Right cardiac atrium (tissue), 5 donors: ENCODE data around the gene CEACAM1. TPM values are rescaled to one million over a fixed set of nuclear protein-coding genes. Genes with fewer than 3 reads are reported as not detected.
"Not testable (repeated sequence)": the region's sequence is repeated elsewhere in the genome, so short reads cannot be mapped to it uniquely, and the experiment has no call there.

Experiments
- ATAC-seq, 2 donors: fragments of 200-7000 bp; cut with Tn5 transposase; one replicate each; pipeline versions ENCODE4 v1.8.0 to v1.9.1; 2020; ENCODE audit warnings: moderate library complexity in 2 of 2, mild to moderate bottlenecking in 1 of 2
- DNase-seq, 3 donors: peaks; one replicate each; pipeline ENCODE4 v3.0.0-alpha.2; 2020
- H3K27ac ChIP-seq: one replicate; pipeline ENCODE4 v1.5.1; 2013; ENCODE audit warnings: mild to moderate bottlenecking, low read length, control low read depth, moderate library complexity
- H3K27me3 ChIP-seq: one replicate; pipeline ENCODE4 v1.6.1; 2013; ENCODE audit not compliant: control insufficient read depth, insufficient read depth
- H3K4me1 ChIP-seq: one replicate; pipeline ENCODE4 v1.6.1; 2013; ENCODE audit warnings: low read length; ENCODE audit not compliant: control insufficient read depth, insufficient read depth
- H3K4me3 ChIP-seq: one replicate; pipeline ENCODE4 v1.5.1; 2013; ENCODE audit warnings: low read length, control low read depth
- H3K9me3 ChIP-seq: one replicate; pipeline ENCODE4 v1.6.1; 2013; ENCODE audit warnings: low read length; ENCODE audit not compliant: control insufficient read depth
- WGBS: extraction: QIAGEN DNeasy Blood & Tissue Kit; methylation state at CpG from one replicate; pipeline ENCODE4 v1.1.7; 2013; 5-methylcytosine and 5-hydroxymethylcytosine counted together
- intact Hi-C, 4 donors: fragments of 100-400 bp; cut with DNase I; formaldehyde crosslinking; loops; one replicate each; pipeline versions ENCODE4 v1.11.0 to v1.14.0; 2022 to 2023
- polyA plus RNA-seq: library from polyadenylated mRNA; stranded (reverse); fragments of 200-250 nt; gene quantifications from one replicate; pipeline ENCODE4 v1.2.3, GENCODE V29; 2013
- total RNA-seq, 4 donors: library from RNA; stranded (reverse); fragmentation: NEBNext Ultra II Directional; extraction: Animal tissue kit (Norgen Biotek cat#: 25700); gene quantifications; one replicate each; pipeline ENCODE4 v1.2.1, GENCODE V29; 2021
- donor health status: healthy with polysubstance abuse.
- donor health status: DM: no; HTN: yes; CAD: no.
- donor health status: DM: no; HTN: no; CAD: no.
- donor health status: DM: no; HTN: yes; CAD: no; lungs with severe emphysema.
- donor health status: DM: yes; HTN: yes; CAD: no.

Gene CEACAM1
- total and polyA plus RNA-seq, 5 donors: 2.6 to 4.2 (median 3.3) TPM

DNA sequence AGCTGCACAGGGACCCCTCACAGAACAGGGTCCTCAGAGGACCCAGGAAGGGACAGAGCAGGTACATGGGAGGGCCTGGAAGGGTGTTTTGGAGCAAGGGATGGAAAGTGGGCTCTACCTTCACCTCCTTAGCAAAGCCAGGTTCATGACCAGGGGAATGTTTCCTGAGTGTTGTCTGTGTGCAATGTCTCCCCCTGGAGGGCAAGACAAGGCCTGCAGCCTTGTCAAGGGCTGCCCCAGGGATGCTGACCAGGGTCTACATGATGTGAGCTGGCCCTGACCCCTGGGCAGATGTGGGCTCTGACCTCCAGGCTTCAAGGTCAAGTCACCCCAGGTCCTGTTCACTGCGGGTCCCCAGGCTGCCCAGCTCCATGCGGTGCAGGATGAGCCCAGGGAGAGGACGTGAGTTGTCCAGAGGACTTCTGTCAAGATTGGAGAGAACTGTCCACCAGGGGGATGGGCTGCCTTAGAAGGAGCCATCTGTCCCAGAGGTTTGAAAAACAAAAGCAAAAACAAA, 1.0 kb upstream of the CEACAM1 start:
- 63% methylated on average over 3 of the region's 3 CpGs for WGBS
- H3K4me1 ChIP-seq: no peaks in the 10 kb centered on the region
- H3K9me3 ChIP-seq: no peaks in the 10 kb centered on the region
- DNase-seq: peak; percentile 42 to 81 (median 75)
- no peak overlapping the region for H3K4me3 ChIP-seq
- H3K27me3 ChIP-seq: no peaks in the 10 kb centered on the region
- peak; percentile 81 to 86 for ATAC-seq
- no peak overlapping the region for H3K27ac ChIP-seq
- intact Hi-C loops: loop anchor here in 2 of 4 donors (2.0 kb wide), 1 partner anchor 79 kb away; no protein-coding TSS in a partner anchor

DNA sequence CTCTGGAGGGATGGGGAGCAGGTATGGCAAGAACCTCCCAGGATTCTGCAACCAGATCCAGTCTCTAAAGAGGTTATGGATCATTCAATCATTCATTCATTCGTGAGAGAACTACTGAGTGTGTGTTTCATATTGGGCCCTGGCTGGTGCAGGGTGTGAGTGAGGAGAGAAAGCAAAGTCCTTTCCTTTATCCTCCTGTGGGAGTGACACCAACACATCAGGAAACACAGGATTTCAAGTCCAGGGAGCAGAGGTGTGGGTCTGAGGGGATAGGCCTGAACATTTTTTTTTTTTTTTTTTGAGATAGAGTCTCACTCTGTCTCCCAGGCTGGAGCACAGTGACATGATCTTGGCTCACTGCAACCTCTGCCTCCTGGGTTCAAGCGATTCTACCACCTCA, 3.3 kb downstream of the CEACAM1 start:
- intact Hi-C loops: no loop called here
- H3K27ac ChIP-seq: no peak overlapping the region
- no peak for ATAC-seq

DNA sequence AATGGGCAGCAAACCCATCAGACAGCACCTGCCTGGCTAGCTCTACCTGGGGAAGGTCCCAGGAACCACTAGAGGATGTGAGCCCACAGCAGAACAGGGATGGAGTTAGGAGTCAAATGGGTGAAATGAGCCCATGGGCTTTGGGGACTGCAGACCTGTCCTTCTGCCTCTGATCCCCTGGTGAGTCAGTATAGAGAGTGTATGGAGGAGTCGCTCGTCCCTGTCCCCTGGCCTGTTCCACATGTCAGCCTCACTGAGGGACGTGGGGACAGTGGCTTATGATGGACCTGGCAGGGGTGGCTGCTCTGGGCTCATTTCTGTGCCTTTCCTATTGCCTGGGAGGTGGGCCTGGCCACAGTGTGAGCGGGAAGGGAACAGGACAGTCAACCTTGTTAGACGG, 4.0 kb downstream of the CEACAM1 start:
- no peak overlapping the region for H3K4me3 ChIP-seq
- DNase-seq: no peak
- H3K27me3 ChIP-seq: no peaks in the 10 kb centered on the region
- 87% methylated on average over 5 of the region's 5 CpGs for WGBS
- H3K9me3 ChIP-seq: no peaks in the 10 kb centered on the region
- no peak overlapping the region for H3K27ac ChIP-seq
- no peaks in the 10 kb centered on the region for H3K4me1 ChIP-seq
- intact Hi-C loops: no loop called here
- no peak for ATAC-seq

More for the DNA sequence above, 3.3 kb downstream of the CEACAM1 start:
- H3K4me1 ChIP-seq: no peaks in the 10 kb centered on the region
- no peak for DNase-seq
- H3K27me3 ChIP-seq: no peaks in the 10 kb centered on the region
- H3K9me3 ChIP-seq: no peaks in the 10 kb centered on the region
- H3K4me3 ChIP-seq: no peak overlapping the region
- WGBS: 90% methylated on average over 2 of the region's 2 CpGs

DNA sequence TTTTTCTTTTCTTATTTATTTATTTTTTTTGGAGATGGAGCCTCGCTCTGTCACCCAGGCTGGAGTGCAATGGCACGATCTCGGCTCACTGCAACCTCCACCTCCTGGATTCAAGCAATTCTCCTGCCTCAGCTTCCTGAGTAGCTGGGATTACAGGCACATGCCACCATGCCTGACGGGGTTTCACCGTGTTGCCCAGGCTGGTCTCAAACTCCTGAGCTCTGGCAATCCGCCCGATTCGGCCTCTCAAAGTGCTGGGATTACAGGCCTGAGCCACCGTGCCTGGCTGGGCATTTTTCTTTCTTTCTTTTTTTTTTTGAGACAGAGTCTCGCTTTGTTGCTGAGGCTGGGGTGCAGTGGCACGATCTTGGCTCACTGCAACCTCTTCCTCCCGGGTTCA, 6.0 kb downstream of the CEACAM1 start:
- H3K4me1 ChIP-seq, DNase-seq, intact Hi-C loops, H3K27ac ChIP-seq, ATAC-seq, H3K9me3 ChIP-seq, H3K27me3 ChIP-seq, H3K4me3 ChIP-seq: not testable (repeated sequence)
- 90% methylated on average over 12 of the region's 12 CpGs for WGBS

DNA sequence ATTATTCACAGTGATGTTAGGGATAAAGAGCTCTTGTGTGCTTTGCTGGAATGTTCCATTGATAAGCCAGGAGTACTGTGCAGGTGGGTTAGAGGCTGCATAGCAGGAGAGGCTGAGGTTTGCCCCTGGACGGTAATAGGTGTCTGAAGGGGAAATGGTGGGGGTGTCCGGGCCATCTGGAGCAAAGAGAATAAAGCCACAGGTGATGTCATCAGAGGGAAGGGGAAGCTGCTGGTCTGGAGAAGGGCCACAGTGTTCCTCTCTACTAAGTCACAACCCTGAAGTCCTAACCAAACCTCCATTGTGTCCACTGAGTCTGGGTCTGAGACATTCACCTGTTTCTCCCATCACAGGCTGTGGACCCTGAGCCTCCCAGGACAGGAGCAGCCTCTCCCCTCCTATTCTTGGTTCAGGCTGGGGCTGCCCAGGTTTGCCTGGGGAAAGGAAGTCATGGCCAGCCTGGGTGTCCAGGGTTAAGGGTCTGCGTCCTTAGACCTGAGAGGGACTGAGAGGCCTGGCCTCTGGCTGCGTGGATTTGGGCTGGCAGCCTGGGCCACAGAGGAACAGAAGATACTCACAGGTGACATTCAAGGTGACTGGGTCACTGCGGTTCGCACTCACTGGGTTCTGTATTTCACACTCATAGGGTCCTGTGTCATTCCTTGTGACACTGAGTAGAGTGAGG, 6.8 kb downstream of the CEACAM1 start:
- no peak overlapping the region for H3K4me3 ChIP-seq
- no peak for ATAC-seq
- intact Hi-C loops: no loop called here
- no peaks in the 10 kb centered on the region for H3K9me3 ChIP-seq
- WGBS: 82% methylated on average over 6 of the region's 6 CpGs
- DNase-seq: no peak
- no peaks in the 10 kb centered on the region for H3K27me3 ChIP-seq
- no peaks in the 10 kb centered on the region for H3K4me1 ChIP-seq
- no peak overlapping the region for H3K27ac ChIP-seq

DNA sequence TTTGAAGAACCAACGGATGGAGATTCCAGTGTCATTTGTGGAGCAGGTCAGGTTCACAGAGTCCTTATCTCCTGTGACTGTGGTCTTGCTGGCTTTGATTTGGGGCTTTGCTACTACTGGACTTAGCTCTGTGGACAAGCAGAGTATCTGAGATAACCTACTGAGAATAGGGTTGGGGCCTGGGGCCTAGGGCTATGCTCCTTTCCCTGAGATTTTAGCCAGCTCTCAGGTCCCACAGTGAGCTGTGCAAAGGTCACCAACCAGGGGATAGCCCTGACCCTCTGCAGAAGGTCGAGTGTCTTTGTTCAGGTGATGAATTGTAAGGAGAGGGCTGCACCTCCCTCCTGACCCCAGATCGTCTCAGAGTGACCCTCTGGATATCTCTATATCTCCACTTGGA, 9.2 kb downstream of the CEACAM1 start:
- DNase-seq (no peak), ATAC-seq (no peak)
- H3K27me3 ChIP-seq: no peaks in the 10 kb centered on the region
- 57% methylated on average over 3 of the region's 3 CpGs for WGBS
- no peaks in the 10 kb centered on the region for H3K4me1 ChIP-seq
- no peak overlapping the region for H3K4me3 ChIP-seq
- H3K27ac ChIP-seq: no peak overlapping the region
- intact Hi-C loops: no loop called here
- H3K9me3 ChIP-seq: no peaks in the 10 kb centered on the region

DNA sequence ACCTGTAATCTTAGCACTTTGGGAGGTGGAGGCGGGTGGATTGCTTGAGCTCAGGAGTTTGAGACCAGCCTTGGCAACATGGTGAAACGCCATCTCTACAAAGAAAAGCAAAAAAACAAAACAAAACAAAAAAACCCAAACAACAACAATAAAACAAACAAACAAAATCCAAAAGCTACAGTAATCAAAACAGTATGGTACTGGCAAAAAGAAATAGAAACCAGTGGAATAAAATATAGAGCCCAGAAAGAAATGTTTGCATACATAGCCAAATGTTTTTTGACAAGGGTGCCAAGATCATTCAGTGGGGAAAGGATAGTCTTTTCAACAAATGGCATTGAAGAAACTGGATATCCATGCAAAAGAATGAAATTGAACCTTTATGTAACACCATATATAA, 11.5 kb downstream of the CEACAM1 start:
- intact Hi-C loops: no loop called here
- no peak overlapping the region for H3K27ac ChIP-seq
- H3K9me3 ChIP-seq: no peaks in the 10 kb centered on the region
- no peak for DNase-seq
- H3K4me3 ChIP-seq: no peak overlapping the region
- 92% methylated on average over 2 of the region's 2 CpGs for WGBS
- H3K4me1 ChIP-seq: no peaks in the 10 kb centered on the region
- H3K27me3 ChIP-seq: no peaks in the 10 kb centered on the region
- ATAC-seq: no peak

DNA sequence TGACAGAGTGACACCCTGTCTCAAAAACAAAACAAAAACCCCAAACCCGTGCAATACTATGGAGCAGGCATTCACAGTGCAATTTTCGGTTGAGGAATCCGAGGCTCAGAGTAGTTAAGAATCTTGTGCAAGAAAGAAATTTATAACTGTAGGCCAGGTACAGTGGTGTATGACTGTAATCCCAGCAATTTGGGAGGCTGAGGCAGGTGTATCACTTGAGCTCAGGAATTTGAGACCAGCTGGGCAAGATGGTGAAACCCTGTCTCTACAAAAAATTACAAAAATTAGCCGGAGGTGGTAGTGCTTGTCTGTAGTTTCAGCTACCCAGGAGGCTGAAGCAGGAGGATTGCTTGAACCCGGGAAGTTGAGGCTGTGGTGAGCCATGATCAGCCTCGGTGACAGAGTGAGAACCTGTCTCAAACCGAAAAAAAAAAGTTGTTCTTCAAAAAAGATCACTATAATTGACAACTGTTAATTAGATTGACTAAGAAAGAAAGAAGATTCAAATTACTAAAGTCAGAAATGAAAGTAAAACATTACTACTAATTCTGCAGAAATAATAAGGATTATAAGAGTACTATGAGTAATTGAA, 12.9 kb downstream of the CEACAM1 start:
- no peaks in the 10 kb centered on the region for H3K4me1 ChIP-seq
- intact Hi-C loops: no loop called here
- no peak overlapping the region for H3K27ac ChIP-seq
- H3K27me3 ChIP-seq: no peaks in the 10 kb centered on the region
- 90% methylated on average over 7 of the region's 7 CpGs for WGBS
- no peaks in the 10 kb centered on the region for H3K9me3 ChIP-seq
- no peak overlapping the region for H3K4me3 ChIP-seq
- ATAC-seq: no peak
- DNase-seq: no peak

DNA sequence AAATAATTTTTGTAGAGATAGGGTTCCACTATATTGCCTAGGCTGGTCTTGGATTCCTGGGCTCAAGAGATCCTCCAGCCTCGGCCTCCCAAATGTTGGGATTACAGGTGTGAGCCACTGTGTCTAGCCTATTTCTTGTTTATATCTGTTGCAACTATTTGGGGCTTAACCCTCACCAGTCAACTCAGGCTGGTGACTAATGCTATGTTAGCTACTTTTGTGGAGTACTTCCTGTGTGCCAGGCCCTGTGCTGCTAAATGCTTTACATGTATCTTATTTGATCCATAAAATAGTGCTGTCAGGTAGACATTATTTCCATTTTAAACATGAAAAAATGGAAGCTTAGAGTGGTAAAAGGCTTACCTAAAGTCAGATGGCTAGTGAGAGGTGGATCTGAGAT, 13.8 kb downstream of the CEACAM1 start:
- intact Hi-C loops: no loop called here
- Histone ChIP-seq H3K27ac (no peak overlapping the region), H3K9me3 (no peaks in the 10 kb centered on the region), H3K4me1 (no peaks in the 10 kb centered on the region), H3K27me3 (no peaks in the 10 kb centered on the region), H3K4me3 (no peak overlapping the region)
- ATAC-seq (no peak), DNase-seq (no peak)
- WGBS: 100% methylated on average over 1 of the region's 1 CpG

DNA sequence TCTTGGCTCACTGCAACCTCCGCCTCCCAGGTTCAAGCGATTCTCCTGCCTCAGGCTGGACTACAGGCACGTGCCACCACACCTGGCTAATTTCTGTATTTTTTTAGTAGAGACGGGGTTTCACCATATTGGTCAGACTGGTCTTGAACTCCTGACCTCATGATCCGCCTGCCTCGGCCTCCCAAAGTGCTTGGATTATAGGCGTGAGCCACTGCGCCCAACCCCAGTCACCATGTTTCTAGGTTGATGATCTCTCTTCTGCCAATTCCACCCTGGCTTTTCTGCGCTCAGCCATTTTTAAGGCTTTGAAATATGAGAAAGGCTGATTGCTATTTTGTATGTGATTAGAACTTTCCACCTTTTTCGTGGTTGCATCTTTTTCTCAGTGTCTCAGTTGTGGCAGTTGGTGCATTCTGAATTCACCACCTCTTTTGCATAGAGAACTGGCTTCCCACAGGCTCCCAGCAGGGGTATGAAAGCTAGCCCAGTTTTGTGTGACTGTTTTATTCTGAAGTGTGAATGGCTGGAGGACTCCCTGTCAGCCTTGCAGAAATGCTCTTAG, 15.5 kb downstream of the CEACAM1 start:
- ATAC-seq: no peak
- no peaks in the 10 kb centered on the region for H3K9me3 ChIP-seq
- 87% methylated on average over 10 of the region's 10 CpGs for WGBS

DNA sequence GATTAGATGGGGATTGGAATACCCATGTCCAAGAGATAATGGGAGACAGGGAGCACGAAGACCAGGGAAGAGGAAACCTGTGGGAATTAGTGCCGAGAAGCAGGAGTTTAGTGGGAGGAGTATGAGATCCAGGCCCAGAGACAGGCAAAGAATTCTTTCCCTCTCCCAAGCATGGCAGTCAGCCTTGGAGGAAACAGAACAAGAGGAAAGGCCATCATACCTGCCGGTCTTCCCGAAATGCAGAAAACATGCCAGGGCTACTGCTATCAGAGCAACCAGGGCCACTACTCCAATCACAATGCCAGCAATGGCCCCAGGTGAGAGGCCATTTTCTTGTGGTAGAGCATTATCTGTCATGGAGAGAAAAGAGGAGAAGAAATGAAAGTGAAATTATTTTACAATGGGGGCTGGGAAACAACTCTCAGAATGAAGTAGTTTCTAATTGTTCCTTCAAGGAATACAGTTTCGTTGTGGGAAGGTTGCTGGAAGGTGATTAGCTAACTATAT, 16.1 kb downstream of the CEACAM1 start:
- WGBS: 83% methylated on average over 5 of the region's 5 CpGs
- no peak overlapping the region for H3K4me3 ChIP-seq
- H3K27ac ChIP-seq: no peak overlapping the region
- DNase-seq (no peak), ATAC-seq (no peak)
- no peaks in the 10 kb centered on the region for H3K9me3 ChIP-seq
- intact Hi-C loops: no loop called here
- H3K27me3 ChIP-seq: no peaks in the 10 kb centered on the region
- no peaks in the 10 kb centered on the region for H3K4me1 ChIP-seq

More for the DNA sequence above, 15.5 kb downstream of the CEACAM1 start:
- Histone ChIP-seq H3K4me3 (no peak overlapping the region), H3K27ac (no peak overlapping the region), H3K4me1 (no peaks in the 10 kb centered on the region), H3K27me3 (no peaks in the 10 kb centered on the region)
- DNase-seq: no peak
- intact Hi-C loops: no loop called here
